Neural cell (in vitro differentiated cells): Measurements from ENCODE around the gene PDE1A.

Experiments
- CTCF ChIP-seq: fragments of 450-650 bp; IDR thresholded peaks from 2 replicates; pipeline ENCODE4 v1.5.1; 2014; ENCODE audit warnings: antibody characterized with exemption, mild to moderate bottlenecking, moderate library complexity; ENCODE audit not compliant: poor library complexity, severe bottlenecking
- EP300 ChIP-seq: fragments of 450-650 bp; conservative IDR thresholded peaks from 2 replicates; pipeline ENCODE4 v1.6.1; 2014; ENCODE audit warnings: antibody characterized with exemption, mild to moderate bottlenecking, moderate library complexity; ENCODE audit not compliant: poor library complexity, severe bottlenecking
- EZH2 ChIP-seq: fragments of 200-600, 300-800 bp; shearing (Covaris generic), sonication (generic); IDR thresholded peaks from 2 replicates; pipeline ENCODE4 v1.6.1; 2014; ENCODE audit warnings: antibody characterized with exemption, low read length, borderline replicate concordance, mild to moderate bottlenecking; ENCODE audit not compliant: insufficient read depth, poor library complexity, severe bottlenecking
- MXI1 ChIP-seq: fragments of 450-650 bp; conservative IDR thresholded peaks from 2 replicates; pipeline ENCODE4 v1.6.1; 2014; ENCODE audit warnings: antibody characterized with exemption, mild to moderate bottlenecking; ENCODE audit not compliant: poor library complexity, severe bottlenecking
- TAF1 ChIP-seq: IDR thresholded peaks from 2 replicates; pipeline ENCODE4 v1.6.1; 2012; ENCODE audit warnings: low read depth
- TF ChIP-seq, protein P1 (sequence below): IDR thresholded peaks from 2 replicates; pipeline ENCODE4 v1.6.1; 2012; ENCODE audit warnings: borderline replicate concordance

- no peak for TF ChIP-seq MXI1
- TF ChIP-seq EZH2, result no peak
- no peak for TF ChIP-seq CTCF
- TF ChIP-seq, protein P1, sequence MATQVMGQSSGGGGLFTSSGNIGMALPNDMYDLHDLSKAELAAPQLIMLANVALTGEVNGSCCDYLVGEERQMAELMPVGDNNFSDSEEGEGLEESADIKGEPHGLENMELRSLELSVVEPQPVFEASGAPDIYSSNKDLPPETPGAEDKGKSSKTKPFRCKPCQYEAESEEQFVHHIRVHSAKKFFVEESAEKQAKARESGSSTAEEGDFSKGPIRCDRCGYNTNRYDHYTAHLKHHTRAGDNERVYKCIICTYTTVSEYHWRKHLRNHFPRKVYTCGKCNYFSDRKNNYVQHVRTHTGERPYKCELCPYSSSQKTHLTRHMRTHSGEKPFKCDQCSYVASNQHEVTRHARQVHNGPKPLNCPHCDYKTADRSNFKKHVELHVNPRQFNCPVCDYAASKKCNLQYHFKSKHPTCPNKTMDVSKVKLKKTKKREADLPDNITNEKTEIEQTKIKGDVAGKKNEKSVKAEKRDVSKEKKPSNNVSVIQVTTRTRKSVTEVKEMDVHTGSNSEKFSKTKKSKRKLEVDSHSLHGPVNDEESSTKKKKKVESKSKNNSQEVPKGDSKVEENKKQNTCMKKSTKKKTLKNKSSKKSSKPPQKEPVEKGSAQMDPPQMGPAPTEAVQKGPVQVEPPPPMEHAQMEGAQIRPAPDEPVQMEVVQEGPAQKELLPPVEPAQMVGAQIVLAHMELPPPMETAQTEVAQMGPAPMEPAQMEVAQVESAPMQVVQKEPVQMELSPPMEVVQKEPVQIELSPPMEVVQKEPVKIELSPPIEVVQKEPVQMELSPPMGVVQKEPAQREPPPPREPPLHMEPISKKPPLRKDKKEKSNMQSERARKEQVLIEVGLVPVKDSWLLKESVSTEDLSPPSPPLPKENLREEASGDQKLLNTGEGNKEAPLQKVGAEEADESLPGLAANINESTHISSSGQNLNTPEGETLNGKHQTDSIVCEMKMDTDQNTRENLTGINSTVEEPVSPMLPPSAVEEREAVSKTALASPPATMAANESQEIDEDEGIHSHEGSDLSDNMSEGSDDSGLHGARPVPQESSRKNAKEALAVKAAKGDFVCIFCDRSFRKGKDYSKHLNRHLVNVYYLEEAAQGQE, result no peak
- TF ChIP-seq TAF1, result no peak
- no peak for TF ChIP-seq EP300
Observed at GRCh38 chr2:182319556-182320505, 107.0 kb downstream of the PDE1A start.
